Left lung (tissue), 10 donors: ENCODE results near the gene MMP27. TPM values are rescaled to one million over a fixed set of nuclear protein-coding genes. Genes with fewer than 3 reads are reported as not detected.

Experiments
- ATAC-seq: fragments of 200-7000 bp; cut with Tn5 transposase; one replicate; pipeline ENCODE4 v1.9.1; 2020; ENCODE audit warnings: moderate library complexity
- DNase-seq, 4 donors: peaks; one replicate each; pipeline ENCODE4 v3.0.0-alpha.2; 2013 to 2020
- H3K27ac ChIP-seq, 2 donors: fragments of 200-600 bp; sonication (generic) in 1 of 2; one replicate each; pipeline versions ENCODE4 v1.5.0 to v1.8.0; 2020 to 2021
- H3K27me3 ChIP-seq, 2 donors: fragments of 200-600 bp; sonication (generic) in 1 of 2; one replicate each; pipeline versions ENCODE4 v1.5.0 to v1.8.0; 2020 to 2021
- H3K36me3 ChIP-seq, 2 donors: fragments of 200-600 bp; sonication (generic) in 1 of 2; one replicate each; pipeline versions ENCODE4 v1.5.0 to v1.8.0; 2020 to 2021
- H3K4me1 ChIP-seq, 2 donors: fragments of 200-600 bp; one replicate each; pipeline ENCODE4 v1.8.0; 2021
- H3K4me3 ChIP-seq, 2 donors: fragments of 200-600 bp; sonication (generic) in 1 of 2; one replicate each; pipeline versions ENCODE4 v1.5.0 to v1.8.0; 2020 to 2021; ENCODE audit warnings: mild to moderate bottlenecking in 1 of 2
- H3K9me3 ChIP-seq, 2 donors: fragments of 200-600 bp; sonication (generic) in 1 of 2; one replicate each; pipeline versions ENCODE4 v1.5.0 to v1.8.0; 2020 to 2021
- intact Hi-C, 2 donors: fragments of 100-400 bp; cut with DNase I; formaldehyde crosslinking; loops; one replicate each; pipeline versions ENCODE4 v1.11.2 to v1.14.2; 2022
- polyA plus RNA-seq, 6 donors: library from polyadenylated mRNA; unstranded; fragments of 120-200 nt; gene quantifications; one replicate each; pipeline ENCODE4 v1.2.1, GENCODE V29; 2013; ENCODE audit not compliant: insufficient read length in 6 of 6
- total RNA-seq, 2 donors: library from RNA; stranded (reverse); fragmentation: NEBNext Ultra II Directional; extraction: Animal tissue kit (Norgen Biotek cat#: 25700); gene quantifications; one replicate each; pipeline ENCODE4 v1.2.1, GENCODE V29; 2021
- TF ChIP-seq, protein P1 (sequence below), 2 donors: fragments of 200-600 bp; sonication (generic) in 1 of 2; IDR thresholded peaks; one replicate each; pipeline versions ENCODE4 v1.5.0 to v1.8.0; 2021; ENCODE audit warnings: antibody characterized with exemption in 2 of 2
- donor health status: DM: no; HTN: yes; CAD: no.
- donor health status: DM: no; HTN: no; CAD: no.

The MMP27 gene
- total and polyA plus RNA-seq, 8 donors = not detected

DNA sequence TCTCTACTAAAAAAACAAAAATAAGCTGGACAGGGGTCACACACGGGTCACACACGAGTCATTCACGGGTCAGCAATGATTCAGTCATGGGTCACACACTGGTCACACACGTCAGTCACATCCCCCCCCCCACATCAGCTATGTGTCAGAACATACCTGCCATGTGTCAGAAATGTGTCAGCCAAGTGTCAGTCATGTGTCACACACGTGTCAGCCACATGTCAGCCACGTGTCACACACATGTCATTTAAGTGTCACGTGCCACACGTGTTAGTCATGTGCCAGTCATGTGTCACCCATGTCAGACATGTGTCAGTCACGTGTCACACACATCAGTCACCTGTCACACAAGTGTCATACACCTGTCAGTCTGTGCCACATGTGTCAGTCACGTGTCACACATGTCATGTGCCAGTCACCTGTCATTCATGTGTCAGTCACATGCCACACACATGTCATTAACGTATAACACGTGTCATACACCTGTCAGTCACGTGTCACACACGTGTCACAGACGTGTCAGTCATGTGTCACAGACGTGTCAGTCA lies 51.8 kb downstream of the MMP27 start:
- no peak for DNase-seq
- TF ChIP-seq, protein P1, sequence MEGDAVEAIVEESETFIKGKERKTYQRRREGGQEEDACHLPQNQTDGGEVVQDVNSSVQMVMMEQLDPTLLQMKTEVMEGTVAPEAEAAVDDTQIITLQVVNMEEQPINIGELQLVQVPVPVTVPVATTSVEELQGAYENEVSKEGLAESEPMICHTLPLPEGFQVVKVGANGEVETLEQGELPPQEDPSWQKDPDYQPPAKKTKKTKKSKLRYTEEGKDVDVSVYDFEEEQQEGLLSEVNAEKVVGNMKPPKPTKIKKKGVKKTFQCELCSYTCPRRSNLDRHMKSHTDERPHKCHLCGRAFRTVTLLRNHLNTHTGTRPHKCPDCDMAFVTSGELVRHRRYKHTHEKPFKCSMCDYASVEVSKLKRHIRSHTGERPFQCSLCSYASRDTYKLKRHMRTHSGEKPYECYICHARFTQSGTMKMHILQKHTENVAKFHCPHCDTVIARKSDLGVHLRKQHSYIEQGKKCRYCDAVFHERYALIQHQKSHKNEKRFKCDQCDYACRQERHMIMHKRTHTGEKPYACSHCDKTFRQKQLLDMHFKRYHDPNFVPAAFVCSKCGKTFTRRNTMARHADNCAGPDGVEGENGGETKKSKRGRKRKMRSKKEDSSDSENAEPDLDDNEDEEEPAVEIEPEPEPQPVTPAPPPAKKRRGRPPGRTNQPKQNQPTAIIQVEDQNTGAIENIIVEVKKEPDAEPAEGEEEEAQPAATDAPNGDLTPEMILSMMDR (IDR thresholded peaks at IDR 0.05) = no peak

DNA sequence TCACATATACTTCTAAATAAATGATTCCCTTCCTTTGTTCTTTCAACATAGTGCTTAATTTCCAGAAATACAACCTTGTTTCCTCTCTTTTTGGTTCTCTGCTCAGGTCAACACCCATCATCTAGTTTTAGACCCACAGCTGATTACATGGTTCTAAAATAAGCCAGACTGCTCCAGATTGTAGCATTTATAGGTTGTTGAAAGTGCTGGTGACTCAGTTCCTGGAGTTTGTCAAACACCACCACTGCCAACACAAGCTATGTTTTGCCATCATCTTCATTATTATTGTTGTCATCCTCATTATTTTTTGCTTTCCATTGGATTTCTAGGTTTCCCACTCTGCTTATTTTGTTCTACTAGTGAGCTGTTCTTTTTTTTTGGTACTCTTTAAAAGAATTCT lies 58.1 kb downstream of the MMP27 start:
- DNase-seq (no peak), ATAC-seq (no peak)
- Histone ChIP-seq H3K27ac (no peak overlapping the region), H3K4me1 (no peaks in the 10 kb centered on the region), H3K9me3 (no peaks in the 10 kb centered on the region), H3K4me3 (no peak overlapping the region), H3K27me3 (no peaks in the 10 kb centered on the region), H3K36me3 (no peaks in the 10 kb centered on the region)
- intact Hi-C loops = no loop called here
- TF ChIP-seq, protein P1 (IDR thresholded peaks at IDR 0.05) = no peak

More for the DNA sequence above, 51.8 kb downstream of the MMP27 start:
- Histone ChIP-seq H3K9me3 (no peaks in the 10 kb centered on the region), H3K4me1 (no peaks in the 10 kb centered on the region), H3K27ac (no peak overlapping the region), H3K36me3 (no peaks in the 10 kb centered on the region), H3K27me3 (no peaks in the 10 kb centered on the region), H3K4me3 (no peak overlapping the region)
- intact Hi-C loops = no loop called here
- no peak for ATAC-seq

DNA sequence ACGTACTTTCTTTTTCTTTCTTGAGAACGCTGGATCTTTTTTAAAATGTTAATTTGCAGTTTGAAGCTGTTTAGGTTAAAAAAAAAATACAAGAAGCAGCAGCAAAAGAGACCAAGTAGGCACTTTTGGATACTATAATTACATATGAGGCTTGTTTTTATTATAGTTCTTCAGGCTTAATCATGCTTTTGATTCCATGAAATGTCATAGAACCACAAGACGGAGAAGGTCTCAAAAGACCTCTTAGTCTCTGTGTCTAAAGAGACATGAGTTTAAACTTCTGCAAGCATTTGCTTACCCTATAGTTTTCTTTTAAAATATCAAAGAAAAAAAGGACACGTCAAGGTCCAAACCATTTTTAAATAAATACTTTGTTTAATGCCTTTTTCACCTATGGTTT lies 61.6 kb downstream of the MMP27 start:
- intact Hi-C loops = no loop called here
- Histone ChIP-seq H3K27me3 (no peaks in the 10 kb centered on the region), H3K4me1 (peaks cover 0 to 9% of the 10 kb centered on the region in 2 donors), H3K9me3 (no peaks in the 10 kb centered on the region), H3K27ac (no peak overlapping the region), H3K4me3 (no peak overlapping the region), H3K36me3 (no peaks in the 10 kb centered on the region)
- TF ChIP-seq, protein P1 (IDR thresholded peaks at IDR 0.05) = no peak
- DNase-seq (no peak), ATAC-seq (no peak)

Other genes with a start within 250 kb of the MMP27 start
- gene MMP7, start 175.0 kb downstream of the MMP27 start, total RNA-seq = 100 to 1,000 TPM in 1 of 2 donors, 10 to 100 TPM in 1; 13.8 to 136 TPM
- under 1 TPM in 5 of 6 donors, not detected in 1; 0.20 to 0.74 (median 0.45) TPM for gene MMP7, start 175.0 kb downstream of the MMP27 start, polyA plus RNA-seq
- not detected for gene MMP20, start 80.4 kb downstream of the MMP27 start, total RNA-seq
- gene MMP20, start 80.4 kb downstream of the MMP27 start, polyA plus RNA-seq = not detected
- 1 to 10 TPM in 1 of 2 donors, under 1 TPM in 1; 0.41 to 4.6 TPM for gene MMP8, start 19.2 kb upstream of the MMP27 start, total RNA-seq
- gene MMP8, start 19.2 kb upstream of the MMP27 start, polyA plus RNA-seq = under 1 TPM in 4 of 6 donors, not detected in 2; 0.11 to 0.41 (median 0.12) TPM
- under 1 TPM; 0.55 to 0.71 TPM for gene MMP10, start 74.9 kb upstream of the MMP27 start, total RNA-seq
- 1 to 10 TPM in 3 of 6 donors, under 1 TPM in 3; 0.36 to 2.9 (median 1.1) TPM for gene MMP10, start 74.9 kb upstream of the MMP27 start, polyA plus RNA-seq
- 1 to 10 TPM; 1.8 to 9.5 TPM for gene MMP1, start 92.4 kb upstream of the MMP27 start, total RNA-seq
- 1 to 10 TPM; 1.1 to 7.4 (median 3.2) TPM for gene MMP1, start 92.4 kb upstream of the MMP27 start, polyA plus RNA-seq
- 1 to 10 TPM in 1 of 2 donors, not detected in 1; 1.5 TPM for gene MMP3, start 137.8 kb upstream of the MMP27 start, total RNA-seq
- not detected for gene MMP3, start 137.8 kb upstream of the MMP27 start, polyA plus RNA-seq
- gene MMP12, start 169.2 kb upstream of the MMP27 start, total RNA-seq = under 1 TPM in 1 of 2 donors, not detected in 1; 0.71 TPM
- not detected for gene MMP12, start 169.2 kb upstream of the MMP27 start, polyA plus RNA-seq
- gene MMP13, start 250.0 kb upstream of the MMP27 start, total RNA-seq = under 1 TPM in 1 of 2 donors, not detected in 1; 0.87 TPM
- gene MMP13, start 250.0 kb upstream of the MMP27 start, polyA plus RNA-seq = not detected